Peyer's patch (tissue), 4 donors: Measurements from ENCODE around the gene ARHGEF16. TPM values are rescaled to one million over a fixed set of nuclear protein-coding genes. Genes with fewer than 3 reads are reported as not detected.

Experiments used
- DNase-seq, 3 donors: peaks; one replicate each; pipeline ENCODE4 v3.0.0-alpha.2; 2017 to 2019
- H3K27ac ChIP-seq, 4 donors: fragments of 200-600 bp; sonication (generic); one replicate each; pipeline ENCODE4 v1.5.1; 2016 to 2019
- H3K27me3 ChIP-seq, 2 donors: fragments of 200-600 bp; sonication (generic); one replicate each; pipeline ENCODE4 v1.5.1; 2019
- H3K36me3 ChIP-seq, 3 donors: fragments of 200-600 bp; sonication (generic); one replicate each; pipeline ENCODE4 v1.5.1; 2016 to 2019
- H3K4me1 ChIP-seq, 4 donors: fragments of 200-600 bp; sonication (generic); one replicate each; pipeline ENCODE4 v1.5.1; 2016 to 2019
- H3K4me3 ChIP-seq, 4 donors: fragments of 200-600 bp; sonication (generic); 1 replicate in 3 of 4; 2 replicates in 1 of 4; pipeline ENCODE4 v1.5.1; 2016 to 2019; ENCODE audit warnings: mild to moderate bottlenecking in 1 of 4
- H3K9me3 ChIP-seq, 4 donors: fragments of 200-600 bp; sonication (generic); one replicate each; pipeline ENCODE4 v1.5.1; 2016 to 2019; ENCODE audit warnings: mild to moderate bottlenecking in 1 of 4
- CTCF ChIP-seq, 6 experiments: fragments of 450-650 bp in 4 of 6; fragments of 200-600 bp in 2 of 6; sonication (generic) in 1 of 6; IDR thresholded peaks; one replicate each; pipeline ENCODE4 v1.5.1; 2017 to 2019; ENCODE audit warnings: antibody characterized with exemption in 6 of 6, mild to moderate bottlenecking in 3 of 6, moderate library complexity in 1 of 6
- POLR2A ChIP-seq, 2 donors: fragments of 450-650 bp; IDR thresholded peaks; one replicate each; pipeline ENCODE4 v1.5.1; 2017; ENCODE audit warnings: antibody characterized with exemption in 2 of 2, mild to moderate bottlenecking in 2 of 2, moderate library complexity in 2 of 2
- total RNA-seq, 4 donors: library from RNA; depleted of rRNA; stranded (reverse); fragments of >200 nt; gene quantifications; one replicate each; pipeline ENCODE4 v1.1.0, GENCODE V29; 2016

The ARHGEF16 gene
- total RNA-seq, 4 donors from 2014 or later: 43.7 to 225 (median 182) TPM

GRCh38 chr1:3419415-3420204 lies 34.9 kb upstream of the ARHGEF16 start:
- peaks cover 0 to 19% (median 1%) of the 10 kb centered on the region in 4 donors for H3K4me1 ChIP-seq
- peak in 1 of 3 donors; percentile 70 for DNase-seq
- TF ChIP-seq CTCF (IDR thresholded peaks at IDR 0.05) (no peak), POLR2A (IDR thresholded peaks at IDR 0.05) (no peak)
- no peak overlapping the region for H3K27ac ChIP-seq
- H3K36me3 ChIP-seq: no peaks in the 10 kb centered on the region
- H3K4me3 ChIP-seq: no peak overlapping the region
- peaks cover 0 to 10% (median 5%) of the 10 kb centered on the region in 4 donors for H3K9me3 ChIP-seq
- no peaks in the 10 kb centered on the region for H3K27me3 ChIP-seq

- H3K36me3 ChIP-seq: no peaks in the 10 kb centered on the region
- no peak overlapping the region for H3K4me3 ChIP-seq
- no peak overlapping the region for H3K27ac ChIP-seq
- no peaks in the 10 kb centered on the region for H3K27me3 ChIP-seq
- TF ChIP-seq CTCF (IDR thresholded peaks at IDR 0.05): no peak
- no peak for TF ChIP-seq POLR2A (IDR thresholded peaks at IDR 0.05)
- H3K9me3 ChIP-seq: peaks cover 0 to 10% (median 5%) of the 10 kb centered on the region in 4 donors
- peaks cover 0 to 20% (median 2%) of the 10 kb centered on the region in 4 donors for H3K4me1 ChIP-seq
- no peak for DNase-seq
Measured at GRCh38 chr1:3420218-3420951, 34.1 kb upstream of the ARHGEF16 start.

- peaks cover 0 to 20% (median 2%) of the 10 kb centered on the region in 4 donors for H3K4me1 ChIP-seq
- H3K27ac ChIP-seq: peak overlapping the region in 3 of 4 donors; percentile 3 to 81 (median 80)
- H3K4me3 ChIP-seq: no peak overlapping the region
- no peak for DNase-seq
- H3K9me3 ChIP-seq: no peaks in the 10 kb centered on the region
- H3K27me3 ChIP-seq: no peaks in the 10 kb centered on the region
- TF ChIP-seq CTCF (IDR thresholded peaks at IDR 0.05) (no peak), POLR2A (IDR thresholded peaks at IDR 0.05) (no peak)
- no peaks in the 10 kb centered on the region for H3K36me3 ChIP-seq
Measured at GRCh38 chr1:3422638-3423037, 31.8 kb upstream of the ARHGEF16 start.

- H3K36me3 ChIP-seq: no peaks in the 10 kb centered on the region
- no peaks in the 10 kb centered on the region for H3K9me3 ChIP-seq
- peak overlapping the region in 3 of 4 donors; percentile 3 to 81 (median 80) for H3K27ac ChIP-seq
- H3K27me3 ChIP-seq: no peaks in the 10 kb centered on the region
- H3K4me3 ChIP-seq: peak overlapping the region in 1 of 4 donors; percentile 6
- H3K4me1 ChIP-seq: peaks cover 0 to 20% (median 2%) of the 10 kb centered on the region in 4 donors
- TF ChIP-seq CTCF (IDR thresholded peaks at IDR 0.05) (no peak), POLR2A (IDR thresholded peaks at IDR 0.05) (peak in 1 of 2 donors; percentile 36)
- DNase-seq: peak in 2 of 3 donors; percentile 92 to 95
Measured at GRCh38 chr1:3423245-3423829, 31.1 kb upstream of the ARHGEF16 start.

- Histone ChIP-seq H3K27ac (peak overlapping the region in 2 of 4 donors; percentile 80 to 81), H3K27me3 (no peaks in the 10 kb centered on the region), H3K36me3 (no peaks in the 10 kb centered on the region), H3K4me1 (peaks cover 0 to 20% (median 2%) of the 10 kb centered on the region in 4 donors), H3K4me3 (no peak overlapping the region), H3K9me3 (no peaks in the 10 kb centered on the region)
- no peak for TF ChIP-seq CTCF (IDR thresholded peaks at IDR 0.05)
- TF ChIP-seq POLR2A (IDR thresholded peaks at IDR 0.05): no peak
- DNase-seq: no peak
Measured at GRCh38 chr1:3423896-3424611, 30.4 kb upstream of the ARHGEF16 start.
